ENCODE results near the gene NID1.
"Not testable (repeated sequence)": the region's sequence is repeated elsewhere in the genome, so short reads cannot be mapped to it uniquely, and the experiment has no call there.

Gene NID1

GRCh38 chr1:236024641-236025040 is 40.2 kb downstream of the NID1 start:
- DNase-seq, result no peak

DNA sequence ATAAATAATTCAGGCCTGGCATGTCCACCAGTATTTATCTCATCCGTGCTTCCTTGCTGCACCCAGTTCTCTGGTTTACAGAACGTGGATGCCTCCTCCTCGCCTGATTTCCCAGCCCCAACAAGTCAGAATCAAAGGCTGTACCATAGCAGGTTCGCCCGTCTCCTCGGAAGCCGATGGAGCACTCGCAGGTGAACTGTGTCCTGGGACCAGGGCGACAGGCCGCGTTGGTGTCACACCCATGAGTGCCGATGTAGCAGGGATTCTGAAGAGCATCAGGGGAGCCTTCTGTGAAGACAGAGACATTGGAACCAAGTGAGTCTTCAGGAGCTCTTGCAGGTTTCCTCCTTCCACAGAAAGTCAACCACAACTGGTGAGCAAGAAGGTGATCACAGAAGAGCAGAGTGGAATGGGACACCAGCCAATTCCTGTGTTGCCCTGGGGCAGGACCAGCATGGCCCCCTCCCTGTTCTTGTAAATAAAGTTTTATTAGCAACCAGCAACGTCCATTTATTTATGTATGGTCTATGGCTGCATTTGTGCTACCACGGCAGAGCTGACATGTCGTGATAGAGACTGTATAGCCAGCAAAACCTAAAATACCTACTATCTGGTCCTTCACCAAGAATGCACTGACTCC is 40.8 kb downstream of the NID1 start:
- DNase-seq, result no peak

DNA sequence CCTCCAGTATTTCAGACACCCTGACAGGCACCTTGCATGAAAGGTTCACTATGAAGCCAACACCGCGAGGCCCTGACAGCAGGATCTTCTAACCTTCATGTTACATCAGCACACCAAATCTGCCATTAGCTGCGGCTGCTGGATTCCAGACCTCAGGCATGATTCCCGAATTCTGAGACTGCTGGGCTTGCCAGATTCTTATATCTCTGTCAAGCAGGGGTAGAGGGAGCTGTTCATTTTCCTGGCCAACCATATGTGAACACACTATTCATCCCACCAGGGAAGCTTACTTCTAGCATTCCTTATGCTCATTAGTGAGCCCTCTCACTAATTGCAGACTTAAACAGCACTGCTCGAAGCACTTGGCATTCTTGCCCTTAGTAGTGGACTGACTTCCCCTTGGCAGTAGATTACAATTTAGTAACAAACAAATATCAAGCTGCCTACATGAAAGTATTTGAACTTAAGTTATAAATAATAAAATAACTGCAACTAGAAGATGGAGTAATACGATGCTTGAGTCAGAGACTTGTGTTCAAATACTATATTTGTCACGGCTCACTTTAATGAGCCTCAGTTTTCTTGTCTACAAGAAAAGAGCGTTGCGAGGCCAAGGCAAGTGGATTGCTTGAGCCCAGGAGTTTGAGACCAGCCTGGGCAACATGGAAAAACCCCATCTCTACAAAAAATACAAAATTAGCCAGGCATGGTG is 43.3 kb downstream of the NID1 start:
- DNase-seq, result no peak

DNA sequence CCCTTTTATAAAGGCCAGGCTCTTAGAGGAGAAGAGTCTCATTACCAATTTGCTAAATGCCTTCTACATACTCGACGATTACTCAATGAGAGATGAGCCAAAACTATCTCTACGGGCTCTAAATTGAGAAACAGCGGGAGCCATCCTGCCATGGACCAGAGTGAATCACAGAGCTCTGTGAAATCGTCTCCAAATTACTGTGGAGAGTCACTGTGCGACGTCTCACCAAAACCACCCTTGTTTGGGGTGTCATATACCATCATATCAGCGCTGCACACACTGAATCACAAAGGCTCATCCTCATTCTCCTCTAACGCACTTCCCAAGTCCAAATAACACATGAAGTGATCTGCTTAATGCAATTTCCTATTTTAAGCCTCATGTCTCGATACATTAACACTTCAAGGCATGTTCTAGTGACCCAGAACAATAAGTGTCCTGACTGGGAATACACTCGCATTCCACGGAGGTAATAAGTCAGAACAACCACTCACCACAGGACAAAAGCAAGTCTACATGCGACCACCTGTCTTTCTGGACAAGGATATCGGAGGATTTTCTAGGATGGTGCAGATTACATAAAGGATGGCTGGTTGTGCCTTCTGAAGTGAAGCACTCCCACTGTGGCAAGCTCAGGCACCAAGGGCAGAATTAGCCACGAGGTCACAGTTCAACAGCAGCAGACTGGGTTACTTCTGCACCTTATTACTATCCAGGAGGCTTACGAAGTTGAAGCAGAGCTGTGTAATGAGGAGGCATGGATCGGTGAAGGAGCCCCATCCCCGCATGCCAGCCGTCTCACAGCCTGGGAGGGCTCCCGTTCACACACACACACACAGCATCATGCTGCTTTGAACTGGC is 44.3 kb downstream of the NID1 start:
- no peak for DNase-seq

DNA sequence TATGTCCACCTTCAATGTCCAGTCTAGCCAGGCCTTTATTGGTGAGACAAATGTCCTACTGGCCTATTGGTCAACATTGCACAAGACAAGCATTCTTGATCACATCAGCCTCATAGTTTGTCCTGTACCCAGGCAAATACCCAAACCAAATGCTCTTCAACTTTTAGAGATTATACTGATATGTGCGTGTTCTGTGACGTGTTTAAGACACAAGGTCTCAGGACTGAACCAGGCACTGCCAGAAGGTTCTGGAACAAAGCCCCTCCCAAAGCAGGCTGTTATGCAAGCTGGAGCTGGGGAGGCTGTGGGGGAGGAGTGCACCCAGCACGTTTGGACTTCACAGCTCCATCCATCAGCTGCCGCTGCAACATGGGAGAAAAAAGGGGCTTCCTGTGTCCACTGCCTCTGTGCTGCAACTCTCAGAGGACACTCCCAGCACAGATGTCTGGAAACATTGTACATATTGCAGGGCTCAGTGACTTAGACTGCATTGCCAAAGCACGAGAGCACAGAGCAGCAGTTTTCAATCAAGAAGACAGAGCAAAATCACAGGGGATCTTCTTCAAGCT is 45.9 kb downstream of the NID1 start:
- DNase-seq, result no peak

DNA sequence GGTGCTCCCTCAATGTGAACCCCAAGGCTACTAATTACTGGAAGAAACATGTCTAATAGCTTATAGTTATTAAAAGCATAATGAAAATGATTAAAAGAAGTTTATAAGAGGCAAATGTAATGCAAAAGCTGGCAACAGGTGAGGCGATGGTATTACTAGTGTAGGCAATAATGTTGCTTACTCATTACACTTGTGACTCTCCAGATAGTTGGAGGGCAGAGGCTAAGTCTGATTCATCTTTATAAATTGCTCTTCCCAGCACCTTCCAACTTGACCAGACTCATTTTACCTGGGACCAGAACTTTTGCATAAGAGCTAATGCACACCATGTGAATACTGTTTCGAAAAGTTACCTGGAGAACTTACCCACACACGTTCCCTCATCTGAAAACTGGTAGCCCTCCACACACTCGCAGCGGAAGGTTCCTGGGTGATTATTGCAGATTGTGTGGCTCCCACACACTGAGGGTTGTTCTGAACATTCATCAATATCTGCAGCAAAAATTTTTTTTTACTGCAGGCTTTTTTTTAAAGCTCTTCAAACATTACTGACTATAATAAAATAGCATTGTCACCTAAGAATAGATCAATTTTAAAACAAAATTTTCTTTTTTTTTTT is 48.0 kb downstream of the NID1 start:
- DNase-seq, result no peak

DNA sequence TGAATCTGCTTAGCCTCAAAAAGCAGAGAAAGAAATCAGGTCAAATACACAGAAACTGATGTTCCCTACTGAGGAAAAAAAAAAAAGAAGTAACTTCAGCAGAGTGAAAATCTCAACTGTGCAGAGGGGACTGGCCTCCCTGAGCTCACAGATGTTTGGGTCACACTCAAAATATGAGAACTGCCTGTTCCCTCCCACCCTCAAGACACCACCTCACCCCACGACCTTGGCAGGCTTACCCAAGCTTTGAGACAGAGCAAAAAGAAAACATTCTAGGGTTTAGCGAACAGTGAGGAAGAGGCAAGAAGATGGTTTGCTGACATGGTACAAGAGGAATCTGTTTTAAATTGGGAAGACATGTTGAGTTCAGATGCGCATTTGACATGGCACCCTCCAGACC is 48.8 kb downstream of the NID1 start:
- no peak for DNase-seq

DNA sequence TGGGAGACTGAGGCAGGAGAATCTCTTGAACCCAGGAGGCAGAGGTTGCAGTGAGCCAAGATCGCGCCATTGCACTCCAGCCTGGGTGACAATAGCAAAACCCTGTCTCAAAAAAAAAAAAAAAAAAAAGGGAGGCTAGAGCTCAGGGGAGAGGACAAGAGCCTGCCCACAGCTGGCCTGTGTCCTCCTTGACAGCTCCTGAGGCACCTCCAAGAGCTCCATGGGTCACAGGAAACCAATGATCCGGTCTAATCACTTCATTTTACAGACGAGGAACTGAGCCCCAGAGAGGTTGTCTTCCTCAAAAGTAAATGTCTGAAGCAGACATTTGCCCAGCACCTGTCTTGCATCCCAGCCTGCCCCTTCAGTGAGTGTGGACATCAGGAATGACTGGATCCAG is 49.4 kb downstream of the NID1 start:
- no peak for DNase-seq

DNA sequence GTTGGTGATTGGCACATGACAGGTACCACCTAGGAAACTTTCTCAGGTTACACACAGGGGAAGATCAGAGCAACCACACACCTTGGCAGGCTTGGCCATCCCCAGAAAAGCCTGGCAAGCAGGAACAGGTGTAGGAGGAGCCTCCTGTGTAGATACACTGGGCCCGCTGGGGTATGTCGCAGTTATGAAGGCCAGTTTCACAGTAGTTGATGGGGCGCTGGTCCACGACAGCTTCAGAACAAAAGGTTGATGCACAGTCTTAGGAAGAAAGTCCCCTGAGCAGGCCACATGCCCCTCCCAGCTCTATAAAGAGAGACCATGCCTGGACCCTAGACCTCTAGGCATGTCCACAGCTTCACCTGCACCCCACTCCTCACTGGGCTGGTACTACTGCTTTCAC is 51.6 kb downstream of the NID1 start:
- DNase-seq, result no peak

DNA sequence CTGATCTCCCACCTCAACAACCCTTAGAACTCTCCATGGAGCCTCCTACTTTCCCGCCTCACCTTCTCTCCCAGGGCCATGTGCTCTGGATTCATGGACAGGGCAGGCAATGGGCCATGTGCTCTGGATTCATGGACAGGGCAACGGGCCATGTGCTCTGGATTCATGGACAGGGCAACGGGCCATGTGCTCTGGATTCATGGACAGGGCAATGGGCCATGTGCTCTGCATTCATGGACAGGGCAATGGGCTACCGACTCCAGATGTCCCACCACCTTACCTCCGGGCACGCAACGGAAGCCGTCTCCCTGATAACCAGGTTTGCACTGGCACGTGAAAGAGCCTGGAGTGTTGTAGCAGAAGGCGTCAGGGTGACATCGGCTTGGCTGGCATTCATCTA is 53.2 kb downstream of the NID1 start:
- no peak for DNase-seq

- no peak for DNase-seq
These were observed 54.4 kb downstream of the NID1 start for GRCh38 chr1:236010443-236010842.

DNA sequence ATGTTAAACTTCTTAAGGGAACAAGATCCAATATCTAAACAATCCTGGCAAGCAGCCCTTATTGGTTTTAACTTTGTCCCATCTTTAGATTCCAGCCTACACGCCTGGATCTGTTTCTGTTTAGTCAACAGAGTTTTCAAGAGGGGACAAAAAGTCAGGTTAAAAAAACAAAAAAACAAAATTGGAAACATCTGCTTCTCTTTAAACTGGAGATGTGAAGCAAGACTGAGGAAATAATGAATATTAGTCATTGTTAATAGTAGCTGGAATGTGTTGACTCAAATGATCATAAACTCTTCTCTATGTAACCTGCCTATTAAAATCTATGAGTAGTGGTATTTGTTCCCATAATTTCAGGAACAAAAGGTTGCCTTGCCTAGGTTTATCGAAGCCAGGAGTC is 55.0 kb downstream of the NID1 start:
- DNase-seq, result no peak

DNA sequence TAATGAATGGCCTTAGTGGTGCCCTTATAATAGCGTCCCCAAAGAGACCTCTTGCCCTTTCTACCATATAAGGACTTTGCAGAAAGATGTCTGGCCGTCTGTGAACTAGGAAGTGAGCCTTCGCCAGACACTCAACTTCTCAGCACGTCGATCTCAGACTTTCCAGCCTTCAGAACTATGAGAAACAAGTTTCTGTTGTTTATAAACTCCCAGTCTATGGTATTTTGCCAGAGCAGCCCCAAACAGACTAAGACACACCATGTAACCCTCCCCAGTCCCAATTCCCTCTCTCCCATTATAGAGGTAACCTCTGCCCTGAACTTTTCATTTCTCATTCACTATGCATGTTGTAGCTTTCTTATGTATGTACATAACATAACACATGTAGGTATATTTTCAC is 55.7 kb downstream of the NID1 start:
- no peak for DNase-seq

DNA sequence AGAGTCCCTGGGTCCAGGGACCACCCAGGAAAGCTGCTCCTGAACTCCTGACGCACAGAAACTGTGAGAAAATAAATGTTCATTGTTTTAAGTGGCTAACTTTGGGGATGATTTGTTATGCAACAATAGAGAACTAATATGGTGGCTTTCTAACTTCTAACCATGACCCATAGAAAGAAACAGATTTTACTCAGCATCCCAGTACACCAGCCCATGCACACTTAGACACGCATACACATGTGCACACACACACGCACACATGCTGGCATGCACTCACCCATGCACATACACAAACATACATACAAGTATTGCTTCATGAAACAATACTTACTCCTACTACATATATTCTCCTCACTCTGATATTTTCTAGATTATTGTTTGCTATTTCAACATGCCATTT is 57.1 kb downstream of the NID1 start:
- DNase-seq, result no peak

DNA sequence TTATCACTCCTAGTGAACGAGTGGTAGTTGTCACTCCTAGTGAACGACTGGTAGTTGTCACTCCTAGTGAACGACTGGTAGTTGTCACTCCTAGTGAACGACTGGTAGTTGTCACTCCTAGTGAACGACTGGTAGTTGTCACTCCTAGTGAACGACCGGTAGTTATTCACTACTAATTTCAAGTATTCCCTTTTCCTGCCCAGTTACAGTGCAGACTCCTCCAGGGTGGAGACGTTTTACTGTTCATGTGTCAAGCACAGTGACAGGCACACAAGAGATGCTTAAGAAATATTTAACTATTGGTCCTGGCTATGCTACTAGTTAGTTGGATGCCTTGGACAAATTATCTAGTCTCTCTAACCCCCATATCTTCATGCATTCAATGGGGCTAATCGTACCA is 61.8 kb downstream of the NID1 start:
- not testable (repeated sequence) for DNase-seq

DNA sequence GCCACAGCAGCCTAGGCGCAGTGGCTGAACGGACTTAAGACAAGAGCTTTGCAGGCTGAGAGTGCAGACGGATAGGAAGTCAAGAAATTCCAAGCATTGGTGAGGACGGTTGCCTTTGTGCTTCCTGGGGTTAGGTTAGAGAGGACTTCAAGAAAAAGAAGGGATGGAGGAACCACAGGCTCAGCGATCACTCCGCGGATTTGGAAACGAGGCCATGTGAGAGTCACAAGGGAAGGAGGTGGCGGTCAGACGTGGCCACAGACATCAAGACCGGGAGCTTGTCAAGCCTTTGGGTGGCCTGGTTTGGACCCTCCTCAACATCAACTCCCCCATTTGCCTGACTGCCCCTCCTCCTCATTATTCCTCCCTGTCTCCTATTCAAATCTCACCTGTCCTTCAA is 62.3 kb downstream of the NID1 start:
- DNase-seq, result no peak

- DNase-seq, result no peak
These were observed 62.9 kb downstream of the NID1 start for GRCh38 chr1:236002025-236002390.

DNA sequence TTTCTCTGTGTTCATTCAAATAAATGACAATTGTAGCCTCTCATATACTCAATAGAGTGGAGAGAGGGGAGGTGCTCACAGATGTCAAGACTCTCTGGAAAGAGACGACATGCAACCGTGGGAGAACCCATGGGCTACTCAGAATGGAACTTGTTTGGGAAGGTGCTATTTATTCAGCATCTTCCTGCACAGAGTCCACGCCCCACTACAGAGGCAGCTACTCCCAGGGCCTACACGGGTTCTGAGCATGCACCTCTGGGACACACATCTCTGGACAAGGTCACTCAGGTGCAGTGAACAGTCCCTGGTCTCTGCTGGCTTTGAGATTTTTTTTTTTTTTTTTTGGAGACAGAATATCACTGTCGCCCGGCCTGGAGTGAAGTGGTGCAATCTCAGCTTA is 64.1 kb downstream of the NID1 start:
- DNase-seq, result no peak

DNA sequence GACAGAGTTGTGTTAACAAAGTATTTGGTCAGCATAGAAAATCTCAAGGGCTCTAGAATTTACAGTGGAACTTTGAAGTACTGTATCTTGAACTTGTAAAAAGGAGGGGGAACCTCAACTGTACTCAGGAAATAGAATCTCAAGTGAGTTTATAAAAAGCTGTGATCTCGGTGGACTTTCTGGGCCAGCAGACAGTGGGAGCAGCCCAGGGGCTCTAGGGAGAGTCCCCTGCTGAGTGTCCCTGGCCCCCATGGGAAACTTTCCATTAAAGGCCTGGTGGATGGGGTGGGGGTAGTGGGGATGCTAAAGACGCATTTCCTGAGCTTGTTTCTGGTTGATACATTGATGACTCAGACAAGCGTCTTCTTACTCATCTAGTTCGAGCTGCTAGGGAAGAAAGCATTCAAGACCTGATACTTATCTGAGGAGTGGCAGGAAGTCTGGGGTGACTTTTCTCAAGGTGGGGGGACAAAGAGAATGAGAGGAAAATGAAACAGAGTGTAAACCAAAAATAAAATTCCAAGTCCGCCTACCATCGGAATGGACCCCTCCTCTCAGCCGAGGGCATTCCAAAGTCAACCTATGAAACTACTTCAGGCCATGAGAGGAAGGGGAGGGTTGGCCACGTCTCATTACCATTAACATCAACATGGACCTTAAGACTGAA is 65.5 kb downstream of the NID1 start:
- peak; percentile 78 for DNase-seq

DNA sequence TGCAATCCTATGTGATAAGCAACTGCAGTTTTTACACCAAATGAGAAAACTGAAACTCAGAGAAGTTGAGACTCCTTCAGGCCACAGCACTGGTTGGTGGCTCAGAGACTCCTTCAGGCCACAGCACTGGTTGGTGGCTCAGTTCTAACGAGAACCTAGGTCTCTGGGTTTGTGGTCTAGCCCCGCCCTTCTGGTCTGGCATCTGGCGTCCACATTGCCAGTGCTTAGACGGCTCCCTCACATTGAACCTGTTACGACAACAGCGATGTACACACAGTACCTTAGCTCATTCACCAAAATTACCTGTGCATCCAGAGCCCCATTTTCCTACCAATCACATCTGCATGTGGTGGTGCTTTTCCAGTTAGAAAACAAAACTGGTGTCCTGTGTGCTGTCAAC is 66.1 kb downstream of the NID1 start:
- peak; percentile 64 for DNase-seq

- no peak for DNase-seq
These were observed 67.0 kb downstream of the NID1 start for GRCh38 chr1:235997931-235998330.

- DNase-seq, result no peak
These were observed 67.8 kb downstream of the NID1 start for GRCh38 chr1:235997049-235997448.

Data from stimulated activated CD4-positive, alpha-beta T cell treated with anti-CD3 and anti-CD28 coated beads, Interleukin-15, amount 100 ng/mL, for 24 hours (primary cell).